GM10847 (cell line): ENCODE data around the gene MOV10L1.
A peak's percentile ranks its signal among the peaks of the same experiment; 100 is the strongest.

Experiments used
- POLR2A ChIP-seq: IDR thresholded peaks from 2 replicates; pipeline ENCODE4 v1.6.1; 2011; ENCODE audit not compliant: insufficient read length; ENCODE audit errors: extremely low read depth

Gene MOV10L1

DNA sequence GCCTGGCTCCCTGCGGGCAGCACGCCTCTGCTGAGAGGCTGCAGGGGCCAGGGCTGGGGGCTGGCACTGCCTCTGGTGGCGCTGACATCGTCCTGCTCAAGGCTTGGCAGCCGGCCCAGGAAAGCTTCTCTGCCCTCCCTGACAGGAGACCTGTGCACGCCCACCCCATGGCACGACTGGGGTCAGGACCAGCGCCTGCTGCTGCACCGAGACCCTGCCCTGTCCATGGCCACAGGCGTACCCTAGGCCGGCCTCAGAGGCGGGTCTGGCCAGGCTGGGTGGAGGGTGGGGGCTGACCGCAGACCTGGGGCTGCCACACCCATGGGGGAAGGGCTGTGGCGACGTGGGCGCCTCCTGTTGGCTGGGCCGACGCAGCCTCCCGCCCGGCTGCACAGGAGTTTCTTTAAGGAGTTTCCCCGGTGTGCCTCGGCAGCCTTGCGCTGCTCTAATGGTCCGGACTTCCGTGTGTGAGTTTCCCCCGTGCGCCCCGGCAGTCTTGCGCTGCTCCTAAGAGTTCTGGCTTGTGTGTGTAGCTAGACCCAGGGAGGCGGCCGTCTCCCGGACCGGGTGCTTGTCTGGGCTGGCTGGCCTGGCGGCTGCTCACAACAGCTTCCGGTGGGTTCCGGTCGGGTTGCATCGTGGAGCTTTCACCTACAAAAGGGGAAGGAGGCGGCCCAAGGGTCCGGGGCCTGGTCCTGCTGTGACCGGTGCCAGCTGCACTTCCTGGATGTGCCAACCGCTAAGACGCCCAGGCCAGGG lies 100.6 kb downstream of the MOV10L1 start:
- peak; percentile 70 for TF ChIP-seq POLR2A

DNA sequence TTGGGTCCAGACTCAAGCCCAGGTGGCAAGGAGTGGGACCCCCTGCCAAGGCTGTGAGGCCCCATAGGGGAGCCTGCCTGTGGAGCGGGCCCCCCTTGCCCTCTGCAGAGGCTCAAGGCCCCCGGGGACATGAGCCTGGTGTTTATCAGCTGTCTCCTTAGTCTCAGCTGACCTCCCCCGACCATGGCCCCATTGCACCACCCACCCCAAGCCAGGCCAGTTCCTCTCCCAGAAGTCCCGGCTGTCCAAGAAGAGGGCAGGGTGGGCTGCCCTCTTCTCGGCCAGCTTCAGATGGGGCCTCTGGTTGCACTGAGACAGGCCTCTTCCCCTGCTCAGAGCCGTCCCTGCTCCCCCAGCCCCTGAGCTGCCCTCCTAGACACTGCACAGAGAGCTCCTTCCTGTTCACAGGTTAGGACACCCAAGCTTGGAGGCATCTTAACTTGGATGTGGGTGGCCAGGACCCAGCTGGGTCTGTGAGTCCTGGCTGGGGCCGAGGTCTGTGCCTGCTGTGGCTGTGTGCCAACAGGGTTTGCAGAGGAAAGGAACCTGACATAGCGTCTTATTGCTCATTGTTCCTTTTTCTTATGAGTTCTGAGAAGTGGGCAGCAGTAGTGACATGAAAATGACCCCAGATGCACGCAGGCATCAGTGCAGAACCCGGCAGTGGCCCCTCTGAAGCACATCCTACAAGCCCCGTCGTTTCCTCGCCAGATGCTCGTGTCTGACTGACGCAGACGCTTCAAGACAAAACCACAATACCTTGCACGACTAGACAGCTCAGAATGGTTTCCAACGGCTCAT lies 101.3 kb downstream of the MOV10L1 start:
- TF ChIP-seq POLR2A: no peak

DNA sequence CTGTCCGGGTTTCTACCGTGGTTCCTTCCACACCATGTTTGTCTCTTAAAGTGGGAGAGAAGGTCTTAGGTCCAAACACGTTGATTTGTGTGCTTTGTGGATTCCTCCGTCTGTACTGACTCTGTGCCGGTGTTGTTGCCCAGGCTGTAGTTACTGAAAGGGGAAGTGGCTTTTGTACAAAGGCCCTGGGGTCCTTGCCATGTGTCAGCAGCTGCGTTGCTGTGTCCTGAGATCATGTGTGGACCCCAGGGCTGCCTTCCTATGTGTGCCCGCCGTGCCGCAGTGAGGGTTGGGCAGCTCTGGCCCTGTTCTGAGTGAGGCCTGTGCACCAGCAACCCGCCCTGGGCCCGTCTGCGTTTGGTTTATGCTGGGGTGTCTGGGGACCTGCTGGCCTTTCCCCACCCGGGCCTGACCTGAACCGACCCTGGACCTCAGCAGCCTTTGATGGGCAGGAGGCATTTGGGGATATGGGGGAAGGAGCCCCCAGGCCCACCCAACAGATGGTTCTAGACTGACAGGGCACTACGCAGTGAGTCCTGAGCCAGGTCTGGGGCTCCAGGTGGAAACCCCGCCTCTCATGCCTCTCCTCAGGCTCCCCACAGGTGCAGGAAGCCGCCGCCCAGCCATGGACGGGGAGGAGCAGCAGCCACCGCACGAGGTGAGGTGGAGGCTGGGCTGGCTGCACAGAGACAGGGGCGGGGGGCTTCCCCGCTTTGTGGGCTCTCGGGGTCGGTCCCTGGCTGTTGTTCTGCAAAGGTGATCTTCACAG lies 102.8 kb downstream of the MOV10L1 start:
- no peak for TF ChIP-seq POLR2A

DNA sequence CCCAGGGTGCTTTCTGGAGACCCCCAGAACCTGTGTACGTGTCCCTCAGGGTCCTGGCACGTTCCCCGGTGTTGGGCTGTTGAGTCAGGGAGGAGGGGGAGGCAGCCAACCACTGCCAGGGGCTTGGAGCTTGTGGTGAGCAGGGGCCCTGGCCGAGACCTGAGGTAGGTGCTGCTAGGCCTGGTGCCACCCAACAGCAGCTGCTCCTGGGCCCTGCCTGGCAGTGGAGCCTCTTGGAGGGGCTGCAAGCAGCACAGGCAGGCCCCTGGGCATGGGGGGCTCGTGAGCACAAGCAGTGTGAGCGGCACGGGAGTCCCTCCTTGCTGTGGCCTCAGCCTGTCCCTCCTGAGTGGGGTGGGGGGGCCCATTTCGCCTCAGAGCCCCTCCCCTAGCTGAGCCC lies 103.8 kb downstream of the MOV10L1 start:
- no peak for TF ChIP-seq POLR2A

DNA sequence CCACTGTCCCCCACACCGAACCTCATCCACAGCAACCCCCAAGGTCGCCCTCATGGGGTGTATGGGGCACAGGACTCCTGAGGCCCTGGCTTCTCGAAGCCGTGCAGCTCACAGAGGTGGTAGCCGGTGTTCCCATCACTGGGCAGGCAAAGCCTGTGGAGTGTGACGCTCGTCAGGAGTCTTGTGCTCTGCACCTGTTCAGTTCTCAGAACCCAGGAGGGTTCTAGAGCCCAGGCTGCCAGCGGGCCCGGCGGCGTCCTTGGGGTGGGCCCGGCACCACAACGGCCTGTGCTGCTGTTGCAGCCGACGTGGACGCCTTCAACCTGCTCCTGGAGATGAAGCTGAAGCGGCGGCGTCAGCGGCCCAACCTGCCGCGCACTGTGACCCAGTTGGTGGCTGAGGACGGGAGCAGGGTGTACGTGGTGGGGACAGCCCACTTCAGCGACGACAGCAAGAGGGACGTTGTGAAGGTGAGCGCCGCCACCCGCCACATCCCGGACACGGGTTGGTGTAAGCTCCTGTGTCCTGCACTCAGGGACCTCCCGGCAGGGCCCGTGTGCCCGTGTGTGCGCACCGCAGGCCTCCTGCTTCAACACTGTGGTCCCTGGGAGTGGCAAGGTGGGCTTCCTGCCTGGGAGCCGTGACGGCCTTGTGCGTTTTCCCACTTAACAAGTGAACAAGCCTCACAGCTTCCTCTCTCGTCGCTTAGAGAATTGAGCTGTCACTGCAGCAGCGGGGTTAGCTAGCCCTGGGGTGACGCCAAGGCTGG lies 104.4 kb downstream of the MOV10L1 start:
- no peak for TF ChIP-seq POLR2A

DNA sequence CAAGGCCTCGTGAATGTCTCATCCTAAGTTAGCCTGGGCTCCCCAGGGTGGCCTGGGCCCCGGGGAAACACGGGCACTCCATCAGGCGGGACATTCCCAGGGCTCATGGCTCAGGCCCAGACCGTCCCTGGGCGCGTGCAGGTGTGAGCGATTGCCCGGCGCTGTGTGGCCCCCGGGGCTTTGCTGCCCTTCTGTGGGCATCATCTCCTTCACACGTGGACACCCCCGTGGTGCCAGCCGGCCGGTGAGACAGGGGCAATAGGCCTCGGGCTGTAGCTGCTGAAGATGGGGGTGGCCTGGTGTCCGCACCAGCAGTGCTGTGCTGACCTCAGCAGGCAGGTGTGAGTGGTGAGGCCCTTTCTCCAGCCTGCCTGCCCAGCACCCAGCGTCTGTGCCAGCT lies 106.5 kb downstream of the MOV10L1 start:
- TF ChIP-seq POLR2A: no peak

DNA sequence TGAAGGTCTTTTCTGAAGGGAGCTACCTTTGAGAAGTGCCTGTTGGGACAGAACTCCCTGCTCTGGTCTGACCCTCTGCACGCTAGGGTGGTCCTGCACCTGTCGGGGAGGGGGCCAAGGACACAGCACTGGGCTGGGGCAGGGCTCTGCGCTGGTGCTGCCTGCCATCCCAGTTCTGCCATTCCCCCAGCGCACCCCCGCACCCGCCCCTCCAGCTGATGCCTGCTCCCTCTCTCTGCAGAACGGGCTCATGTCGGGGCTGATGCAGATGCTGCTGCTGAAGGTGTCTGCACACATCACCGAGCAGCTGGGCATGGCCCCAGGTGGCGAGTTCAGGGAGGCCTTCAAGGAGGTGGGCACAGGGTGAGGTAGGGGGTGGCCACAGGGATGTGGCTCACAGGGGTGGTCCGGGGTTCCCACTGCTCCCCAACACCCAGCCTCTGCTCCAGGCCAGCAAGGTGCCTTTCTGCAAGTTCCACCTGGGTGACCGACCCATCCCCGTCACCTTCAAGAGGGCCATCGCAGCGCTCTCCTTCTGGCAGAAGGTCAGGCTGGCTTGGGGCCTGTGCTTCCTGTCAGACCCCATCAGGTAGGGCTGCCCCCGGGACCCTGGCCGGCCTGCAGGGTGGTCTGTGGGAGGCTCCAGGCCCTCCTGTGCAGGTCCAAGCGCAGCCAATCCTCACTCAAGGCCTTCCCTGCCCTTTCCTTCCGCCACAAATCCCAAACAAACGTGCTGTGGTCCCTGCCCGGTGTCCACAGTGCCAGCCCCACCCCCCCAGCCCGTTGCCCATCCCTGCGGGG lies 107.4 kb downstream of the MOV10L1 start:
- TF ChIP-seq POLR2A: no peak

DNA sequence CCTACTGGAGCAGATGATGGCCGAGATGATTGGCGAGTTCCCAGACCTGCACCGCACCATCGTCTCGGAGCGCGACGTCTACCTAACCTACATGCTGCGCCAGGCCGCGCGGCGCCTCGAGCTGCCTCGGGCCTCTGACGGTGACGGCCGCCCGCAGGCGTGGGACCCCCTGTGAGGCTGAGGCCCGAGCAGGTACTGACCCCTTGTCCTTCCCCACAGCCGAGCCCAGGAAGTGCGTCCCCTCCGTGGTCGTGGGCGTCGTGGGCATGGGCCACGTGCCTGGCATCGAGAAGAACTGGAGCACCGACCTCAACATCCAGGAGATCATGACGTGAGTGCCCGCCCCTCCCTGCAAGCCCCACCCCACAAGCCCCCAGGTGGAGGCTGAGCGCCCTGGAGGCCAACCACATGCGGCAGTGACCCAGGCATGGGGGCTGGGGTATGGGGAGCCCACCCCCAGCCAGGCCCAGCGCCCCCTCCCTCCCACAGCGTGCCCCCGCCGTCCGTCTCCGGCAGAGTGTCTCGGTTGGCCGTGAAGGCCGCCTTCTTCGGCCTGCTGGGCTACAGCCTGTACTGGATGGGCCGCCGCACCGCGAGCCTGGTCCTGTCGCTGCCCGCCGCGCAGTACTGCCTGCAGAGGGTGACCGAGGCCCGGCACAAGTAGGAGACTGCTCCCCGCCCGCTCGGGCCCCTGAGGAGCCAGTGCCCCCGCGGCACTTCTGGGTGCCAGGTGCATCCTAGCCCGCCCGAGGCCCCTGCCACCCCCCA lies 108.2 kb downstream of the MOV10L1 start:
- TF ChIP-seq POLR2A: no peak

DNA sequence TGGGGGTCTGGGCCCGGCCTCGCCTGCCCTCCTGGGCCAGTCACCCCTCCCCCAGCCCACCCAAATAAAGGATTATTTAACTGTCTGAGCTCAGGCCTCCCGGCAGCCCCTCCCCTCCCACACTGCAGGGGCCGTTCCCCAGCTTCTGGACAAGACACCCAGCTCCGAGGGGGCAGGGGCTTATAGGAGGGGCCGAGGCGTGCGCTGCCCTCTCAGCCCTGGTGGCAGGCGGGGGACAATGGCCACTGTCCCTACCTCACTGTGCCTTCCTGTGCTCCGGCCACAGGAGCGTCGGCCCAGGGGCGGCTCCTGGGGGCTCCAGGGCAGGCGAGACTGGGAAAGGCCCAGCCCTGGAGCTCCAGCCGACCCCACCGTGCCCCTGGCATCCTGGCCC lies 108.8 kb downstream of the MOV10L1 start:
- TF ChIP-seq POLR2A: no peak

DNA sequence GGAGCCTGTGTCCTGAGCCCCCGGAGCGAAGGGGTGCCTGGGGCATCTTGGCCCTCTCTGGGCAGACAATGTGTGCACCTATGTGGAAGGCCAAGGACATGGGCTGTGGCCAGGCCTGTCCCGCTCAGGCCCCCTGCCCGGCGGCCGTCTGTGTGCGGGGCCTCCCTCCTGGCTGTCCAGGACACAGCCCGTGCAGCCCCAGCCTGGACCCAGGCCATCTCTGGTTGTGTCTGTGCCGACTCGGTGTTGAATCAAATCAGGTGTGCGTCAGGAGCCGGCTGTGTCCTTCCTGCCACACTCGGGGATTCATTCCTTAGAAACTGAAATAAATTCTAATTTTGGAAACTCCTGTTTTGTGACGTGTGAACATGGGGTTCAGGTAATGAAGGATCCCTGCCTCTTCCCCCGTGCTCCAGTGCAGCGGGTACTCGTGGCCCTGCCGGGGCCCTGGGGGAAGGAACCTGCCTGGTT lies 109.5 kb downstream of the MOV10L1 start:
- no peak for TF ChIP-seq POLR2A

DNA sequence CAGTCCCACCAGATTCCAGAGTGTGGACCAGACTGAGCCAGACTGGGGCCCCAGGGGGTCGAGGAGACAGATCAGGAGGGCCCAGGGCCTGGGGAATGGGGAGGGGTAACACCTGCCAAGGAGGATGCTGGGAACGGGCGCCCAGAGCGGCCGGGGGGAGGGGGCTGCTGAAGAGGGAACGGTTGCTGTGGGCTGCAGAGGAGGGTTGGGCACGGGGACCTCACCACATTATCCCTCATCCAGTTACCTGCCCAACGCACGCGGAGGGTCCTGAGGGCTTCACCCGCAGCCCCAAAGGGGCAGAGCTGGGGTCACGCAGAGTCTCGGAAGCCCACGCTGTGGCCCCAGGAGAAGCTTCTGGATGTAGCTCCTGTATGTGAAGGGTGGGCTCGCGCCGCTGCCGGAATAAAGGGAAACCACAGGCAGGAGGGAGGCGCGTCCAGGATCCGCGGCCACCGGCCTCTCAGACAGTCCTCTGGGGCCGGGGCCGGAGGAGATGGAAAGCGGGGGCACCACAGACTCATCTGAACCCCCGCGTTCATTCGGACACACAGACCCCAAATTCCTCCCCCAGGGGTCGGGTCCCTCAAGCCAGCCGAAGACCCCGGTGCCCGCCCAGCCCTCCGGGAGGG lies 110.1 kb downstream of the MOV10L1 start:
- no peak for TF ChIP-seq POLR2A

DNA sequence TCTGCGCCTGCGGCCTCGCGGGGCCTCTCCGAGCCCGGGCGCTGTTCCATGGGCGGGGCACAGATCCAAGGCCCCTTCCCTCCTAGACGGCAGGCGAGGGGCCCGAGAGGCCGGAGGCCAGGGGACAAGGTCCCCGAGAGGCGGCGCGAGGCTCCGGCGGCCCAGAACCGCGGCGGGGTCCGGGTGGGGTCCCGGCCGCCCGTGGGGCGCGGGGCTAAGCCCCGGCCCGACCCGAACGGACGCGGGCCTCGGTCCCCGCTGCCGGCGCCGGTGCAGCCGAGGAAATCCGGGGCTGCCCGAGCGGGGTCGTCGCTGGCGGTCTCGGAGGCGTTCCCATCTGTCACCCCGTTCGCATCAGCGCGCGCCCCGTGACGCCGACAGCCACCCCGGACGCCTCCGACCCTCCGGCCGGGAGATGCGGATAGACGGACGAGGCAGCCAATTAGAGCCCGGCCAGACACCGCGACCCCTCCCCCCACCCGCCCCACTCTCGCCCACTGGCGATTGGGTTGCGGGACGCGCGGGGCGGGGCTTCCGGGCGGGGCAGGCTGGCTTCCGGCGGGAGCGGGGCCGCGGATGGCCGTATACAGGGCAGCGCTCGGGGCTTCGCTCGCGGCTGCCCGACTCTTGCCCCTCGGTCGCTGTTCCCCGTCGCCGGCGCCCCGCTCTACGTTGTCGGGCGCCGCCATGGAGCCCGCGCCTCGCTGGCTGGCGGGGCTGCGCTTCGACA lies 110.8 kb downstream of the MOV10L1 start, which contains the start of gene SELENOO:
Gene SELENOO, plus strand, starts transcription at position 551 of the 730 bp plus-strand sequence. Its CDS starts 26 bp downstream, at position 577.
- peak; percentile 38 for TF ChIP-seq POLR2A
